SK-N-DZ (cell line): ENCODE results near the gene TCEAL7.

Source experiments
- DNase-seq: peaks from one replicate; pipeline ENCODE4 v3.0.0-alpha.2; 2015; ENCODE audit warnings: low spot score
- small RNA-seq, 2 experiments: library from RNA; depleted of rRNA; stranded (forward); fragments of <200 nt; gene quantifications; one replicate each; pipeline ENCODE3, GENCODE V24; 2014

Gene TCEAL7

GRCh38 chrX:103367502-103367901 is 37.5 kb downstream of the TCEAL7 start:
- no peak for DNase-seq

- DNase-seq = no peak
Observed at GRCh38 chrX:103369479-103369878, 39.4 kb downstream of the TCEAL7 start.

- DNase-seq = no peak
Observed at GRCh38 chrX:103372886-103373285, 42.8 kb downstream of the TCEAL7 start.

GRCh38 chrX:103373581-103373980 is 43.5 kb downstream of the TCEAL7 start:
- DNase-seq = no peak

- DNase-seq = peak; percentile 66
Observed at GRCh38 chrX:103376118-103376978, 46.3 kb downstream of the TCEAL7 start, which contains the start of gene BEX3. Gene BEX3, plus strand, starts transcription at chrX:103376538. Its CDS starts 984 bp downstream, at chrX:103377522.

- peak; percentile 9 for DNase-seq
Observed at GRCh38 chrX:103376979-103377324, 46.9 kb downstream of the TCEAL7 start.

GRCh38 chrX:103378990-103379389 is 49.0 kb downstream of the TCEAL7 start:
- DNase-seq = no peak

Small RNA genes lying within 50 kb of the gene (small RNA-seq; reads per million reads assigned to genes)
- 0 reads per million in 2 experiments for gene Z92846.1
